Bronchial epithelial cell (primary cell): ENCODE data around the gene NPAS3. TPM values are rescaled to one million over a fixed set of nuclear protein-coding genes. Genes with fewer than 3 reads are reported as not detected.

Experiments
- DNase-seq: peaks from one replicate; pipeline ENCODE4 v3.0.0-alpha.2; 2010; ENCODE audit warnings: low read depth
- FAIRE-seq: peaks from 2 replicates; lab custom pipeline; 2011; peaks lifted over from hg19 to GRCh38; lab: Jason Lieb, UNC
- H3K27me3 ChIP-seq: 2 replicates; pipeline ENCODE4 v1.5.1; 2011; ENCODE audit warnings: low read length; ENCODE audit not compliant: control insufficient read depth, insufficient read depth
- H3K36me3 ChIP-seq: 2 replicates; pipeline ENCODE4 v1.5.1; 2011; ENCODE audit warnings: low read length; ENCODE audit not compliant: control insufficient read depth, insufficient read depth
- H3K4me3 ChIP-seq: 2 replicates; pipeline ENCODE4 v1.5.1; 2011; ENCODE audit warnings: mild to moderate bottlenecking, low read depth, low read length, control low read depth
- CTCF ChIP-seq: IDR thresholded peaks from 2 replicates; pipeline ENCODE4 v1.5.1; 2011; ENCODE audit warnings: mild to moderate bottlenecking, moderate library complexity, low read length, control low read depth, inconsistent platforms; ENCODE audit not compliant: insufficient read depth, severe bottlenecking
- total RNA-seq: library from RNA; depleted of rRNA; stranded (reverse); fragments of >200 nt; gene quantifications from 2 replicates; pipeline ENCODE4 v1.2.1, GENCODE V29; 2014

Gene NPAS3
- total RNA-seq, 1 donor from 2014 or later: not detected

DNA sequence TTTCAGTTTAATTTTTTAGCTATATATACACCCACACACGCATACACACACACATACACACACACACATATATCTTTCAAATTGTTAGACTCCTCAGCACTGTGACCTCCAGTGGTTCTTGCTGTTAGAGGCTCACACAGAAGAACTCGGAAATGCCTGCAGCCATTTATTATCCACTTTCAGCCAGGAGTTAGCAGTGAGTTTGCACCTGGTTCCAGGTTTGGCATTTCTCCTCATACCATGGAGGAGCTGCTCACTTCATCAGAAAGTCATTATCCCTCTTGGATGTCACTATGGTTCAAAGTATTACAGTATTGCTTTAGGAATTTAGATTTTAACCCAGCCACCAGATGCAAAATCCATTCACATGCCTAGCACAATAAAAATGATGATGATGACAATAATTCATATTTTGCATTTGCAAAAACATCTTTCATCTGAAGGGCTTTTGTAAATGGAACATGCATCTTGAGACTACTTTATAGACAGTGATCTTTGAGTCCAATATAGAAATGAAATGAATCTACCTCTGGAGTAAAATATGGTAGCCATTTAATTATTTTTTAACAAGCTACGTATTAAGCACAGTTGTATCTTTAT lies 42.3 kb downstream of the NPAS3 start:
- Histone ChIP-seq H3K36me3 (no peaks in the 10 kb centered on the region), H3K27me3 (no peaks in the 10 kb centered on the region), H3K4me3 (no peak overlapping the region)
- TF ChIP-seq CTCF: no peak
- FAIRE-seq: no peak
- no peak for DNase-seq

GRCh38 chr14:32984241-32984930 lies 45.7 kb downstream of the NPAS3 start:
- TF ChIP-seq CTCF: no peak
- H3K27me3 ChIP-seq: no peaks in the 10 kb centered on the region
- H3K4me3 ChIP-seq: no peak overlapping the region
- FAIRE-seq: no peak
- no peak for DNase-seq
- no peaks in the 10 kb centered on the region for H3K36me3 ChIP-seq

GRCh38 chr14:32985866-32986265 lies 47.2 kb downstream of the NPAS3 start:
- FAIRE-seq (peak; percentile 64), DNase-seq (no peak)
- Histone ChIP-seq H3K27me3 (no peaks in the 10 kb centered on the region), H3K4me3 (no peak overlapping the region), H3K36me3 (no peaks in the 10 kb centered on the region)
- TF ChIP-seq CTCF: no peak

- Histone ChIP-seq H3K4me3 (no peak overlapping the region), H3K27me3 (no peaks in the 10 kb centered on the region), H3K36me3 (no peaks in the 10 kb centered on the region)
- FAIRE-seq: no peak
- no peak for DNase-seq
- TF ChIP-seq CTCF: no peak
These were observed 48.3 kb downstream of the NPAS3 start for GRCh38 chr14:32986791-32987540.

DNA sequence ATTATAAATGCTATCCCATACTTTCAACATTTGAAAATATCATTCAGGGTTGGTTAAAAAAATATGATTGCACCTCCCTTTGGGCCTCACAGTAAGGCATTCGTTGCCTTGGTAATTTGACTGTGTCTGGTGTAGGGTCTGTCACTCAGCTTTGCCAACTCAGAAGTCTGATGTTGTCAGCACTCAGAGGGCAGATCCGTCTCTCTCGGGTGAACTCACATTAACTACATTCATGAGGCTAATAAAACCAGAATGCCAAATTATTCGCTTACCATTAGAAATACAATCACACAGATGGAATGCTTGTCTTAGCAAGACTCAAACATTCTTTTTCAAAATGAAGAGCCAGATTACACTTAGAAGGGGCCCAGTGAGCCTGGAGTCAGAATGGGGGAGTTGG lies 53.0 kb downstream of the NPAS3 start:
- Histone ChIP-seq H3K27me3 (no peaks in the 10 kb centered on the region), H3K36me3 (no peaks in the 10 kb centered on the region), H3K4me3 (no peak overlapping the region)
- no peak for DNase-seq
- FAIRE-seq: no peak
- no peak for TF ChIP-seq CTCF
